Natural killer cell (primary cell): ENCODE results near the gene IL12RB2. TPM values are rescaled to one million over a fixed set of nuclear protein-coding genes. Genes with fewer than 3 reads are reported as not detected.
A peak's percentile ranks its signal among the peaks of the same experiment; 100 is the strongest.

ENCODE experiments used
- ATAC-seq, 3 donors: fragments of 150-1000 bp in 2 of 3; fragments of 200-7000 bp in 1 of 3; cut with Tn5 transposase; 1 replicate in 1 of 3; 2 replicates in 2 of 3; pipeline ENCODE4 v1.10.0; 2021; ENCODE audit warnings: mild to moderate bottlenecking in 2 of 3, moderate library complexity in 2 of 3
- DNase-seq, 2 donors: peaks; one replicate each; pipeline versions ENCODE4 v3.0.0 to v3.0.0-alpha.2; 2013 to 2021; ENCODE audit warnings: mixed read lengths in 1 of 2
- H3K27ac ChIP-seq: one replicate; pipeline ENCODE4 v1.5.1; 2013; ENCODE audit warnings: mild to moderate bottlenecking, low read length
- H3K27me3 ChIP-seq: one replicate; pipeline ENCODE4 v1.6.1; 2013; ENCODE audit warnings: low read length; ENCODE audit not compliant: control insufficient read depth, insufficient read depth
- H3K36me3 ChIP-seq: one replicate; pipeline ENCODE4 v1.6.1; 2013; ENCODE audit warnings: low read length; ENCODE audit not compliant: control insufficient read depth, insufficient read depth
- H3K4me1 ChIP-seq: one replicate; pipeline ENCODE4 v1.6.1; 2013; ENCODE audit warnings: low read length; ENCODE audit not compliant: control insufficient read depth, insufficient read depth
- H3K4me3 ChIP-seq: one replicate; pipeline ENCODE4 v1.5.1; 2013; ENCODE audit warnings: low read length
- H3K9me3 ChIP-seq: one replicate; pipeline ENCODE4 v1.6.1; 2013; ENCODE audit warnings: low read length; ENCODE audit not compliant: control insufficient read depth, insufficient read depth
- H3K27ac Mint-ChIP-seq, 2 donors: one replicate each; pipeline ENCODE4 v1.8.0; 2022; ENCODE audit warnings: mild to moderate bottlenecking in 2 of 2, mixed read lengths in 2 of 2, moderate library complexity in 1 of 2
- H3K27me3 Mint-ChIP-seq, 2 donors: one replicate each; pipeline ENCODE4 v1.8.0; 2022; ENCODE audit warnings: low read depth in 2 of 2, mixed read lengths in 2 of 2
- H3K36me3 Mint-ChIP-seq: one replicate; pipeline ENCODE4 v1.8.0; 2022; ENCODE audit warnings: mixed read lengths
- H3K4me1 Mint-ChIP-seq, 2 donors: one replicate each; pipeline ENCODE4 v1.8.0; 2022; ENCODE audit warnings: mixed read lengths in 2 of 2
- H3K4me3 Mint-ChIP-seq: one replicate; pipeline ENCODE4 v1.8.0; 2022; ENCODE audit warnings: mild to moderate bottlenecking, moderate library complexity, mixed read lengths
- H3K9me3 Mint-ChIP-seq, 2 donors: one replicate each; pipeline ENCODE4 v1.8.0; 2022; ENCODE audit warnings: mixed read lengths in 2 of 2
- WGBS: methylation state at CpG from one replicate; pipeline ENCODE4 v1.1.7; 2013; ENCODE audit warnings: missing lambda C conversion rate; ENCODE audit not compliant: insufficient coverage; 5-methylcytosine and 5-hydroxymethylcytosine counted together
- intact Hi-C: fragments of 100-400 bp; cut with micrococcal nuclease; formaldehyde crosslinking; loops from one replicate; pipeline ENCODE4 v1.14.2; 2022
- total RNA-seq, 4 donors: library from RNA; stranded (reverse); fragments of 120-200 nt in 1 of 4; gene quantifications; one replicate each; pipeline versions ENCODE4 v1.2.3 to v1.2.4, GENCODE V29; 2013 to 2022
- TF ChIP-seq, protein P1 (sequence below): fragments of 200-600 bp; IDR thresholded peaks from one replicate; pipeline ENCODE4 v1.8.0; 2022; ENCODE audit warnings: antibody characterized with exemption

IL12RB2 gene
- total RNA-seq, 3 donors from 2014 or later (not counting 1 experiment from before 2014, with no cell fraction given) = 18.2 to 51.2 (median 24.8) TPM

DNA sequence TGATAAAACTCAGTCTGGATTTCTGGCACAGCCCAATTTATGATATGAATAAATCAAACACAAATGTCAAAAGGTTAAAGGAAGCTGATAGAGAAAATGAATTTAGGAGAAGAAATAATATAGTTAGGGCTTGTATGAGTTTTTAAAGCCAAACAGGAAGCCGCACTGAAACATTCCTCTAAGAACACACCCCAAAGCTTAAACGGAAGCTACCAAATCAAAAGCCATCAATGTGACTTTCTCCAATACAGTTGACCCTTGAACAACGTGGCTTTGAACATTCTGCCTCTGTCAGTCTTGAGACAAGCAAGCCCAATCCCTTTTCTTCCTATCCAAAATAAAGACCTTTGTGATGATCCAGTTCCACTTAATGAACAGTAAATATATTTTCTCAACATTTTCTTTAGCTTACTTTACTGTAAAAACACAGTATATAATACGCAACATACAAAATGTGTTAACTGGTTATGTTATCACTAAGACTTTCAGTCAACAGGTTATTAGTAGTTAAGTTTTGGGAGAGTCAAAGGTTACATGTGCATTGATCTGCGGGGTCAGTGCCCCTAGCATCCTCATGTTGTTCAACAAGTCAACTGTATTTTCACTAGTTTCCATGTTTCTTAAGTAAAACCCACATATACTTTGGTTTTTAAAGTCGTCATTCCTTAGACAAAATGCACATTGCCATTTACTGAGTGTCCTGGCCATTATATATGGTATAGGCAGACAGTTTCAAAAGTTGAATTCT is 111.3 kb downstream of the IL12RB2 start:
- Mint-ChIP-seq H3K27me3 (no peaks in the 10 kb centered on the region), H3K36me3 (peaks cover 32% of the 10 kb centered on the region), H3K4me3 (peak overlapping the region; percentile 32), H3K4me1 (peaks cover 56 to 66% of the 10 kb centered on the region in 2 donors), H3K27ac (peak overlapping the region; percentile 41 to 84), H3K9me3 (no peaks in the 10 kb centered on the region)
- Histone ChIP-seq H3K4me3 (no peak overlapping the region), H3K9me3 (no peaks in the 10 kb centered on the region), H3K36me3 (peaks cover 96% of the 10 kb centered on the region), H3K4me1 (no peaks in the 10 kb centered on the region), H3K27me3 (no peaks in the 10 kb centered on the region), H3K27ac (no peak overlapping the region)
- TF ChIP-seq, protein P1, sequence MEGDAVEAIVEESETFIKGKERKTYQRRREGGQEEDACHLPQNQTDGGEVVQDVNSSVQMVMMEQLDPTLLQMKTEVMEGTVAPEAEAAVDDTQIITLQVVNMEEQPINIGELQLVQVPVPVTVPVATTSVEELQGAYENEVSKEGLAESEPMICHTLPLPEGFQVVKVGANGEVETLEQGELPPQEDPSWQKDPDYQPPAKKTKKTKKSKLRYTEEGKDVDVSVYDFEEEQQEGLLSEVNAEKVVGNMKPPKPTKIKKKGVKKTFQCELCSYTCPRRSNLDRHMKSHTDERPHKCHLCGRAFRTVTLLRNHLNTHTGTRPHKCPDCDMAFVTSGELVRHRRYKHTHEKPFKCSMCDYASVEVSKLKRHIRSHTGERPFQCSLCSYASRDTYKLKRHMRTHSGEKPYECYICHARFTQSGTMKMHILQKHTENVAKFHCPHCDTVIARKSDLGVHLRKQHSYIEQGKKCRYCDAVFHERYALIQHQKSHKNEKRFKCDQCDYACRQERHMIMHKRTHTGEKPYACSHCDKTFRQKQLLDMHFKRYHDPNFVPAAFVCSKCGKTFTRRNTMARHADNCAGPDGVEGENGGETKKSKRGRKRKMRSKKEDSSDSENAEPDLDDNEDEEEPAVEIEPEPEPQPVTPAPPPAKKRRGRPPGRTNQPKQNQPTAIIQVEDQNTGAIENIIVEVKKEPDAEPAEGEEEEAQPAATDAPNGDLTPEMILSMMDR = no peak
- 59% methylated on average over 4 of the region's 6 CpGs for WGBS
- intact Hi-C loops = no loop called here
- ATAC-seq (no peak), DNase-seq (no peak)

DNA sequence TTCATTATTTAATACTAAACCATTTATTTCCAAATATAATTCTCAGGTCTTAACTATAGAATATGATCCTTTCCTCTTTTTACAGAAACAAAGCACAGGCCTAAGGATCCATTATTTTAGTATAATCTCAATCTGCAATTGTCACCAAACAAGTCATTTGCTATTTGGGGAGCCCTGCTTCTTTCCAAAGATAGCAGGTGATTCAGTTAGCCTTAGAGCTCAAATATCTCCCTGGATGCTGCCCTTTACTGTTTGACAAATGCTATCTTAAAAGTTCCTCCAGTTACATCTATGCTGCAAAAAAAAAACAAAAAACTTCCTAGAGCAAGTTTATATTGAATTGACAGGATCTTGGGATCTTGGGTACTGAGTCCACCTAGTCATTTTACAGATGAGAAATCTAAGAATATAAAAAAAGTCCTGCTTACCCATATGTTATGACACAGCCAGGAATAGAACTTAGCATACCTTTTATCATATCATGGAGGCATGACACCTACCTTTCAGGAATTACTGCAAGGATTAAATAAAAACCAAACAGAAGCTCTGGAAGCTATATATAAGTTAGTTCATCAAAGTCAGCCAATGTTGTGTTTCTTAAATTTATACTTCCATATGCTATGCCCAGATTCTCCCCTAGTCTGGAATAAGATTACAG is 113.3 kb downstream of the IL12RB2 start:
- H3K27me3 ChIP-seq = no peaks in the 10 kb centered on the region
- H3K4me3 ChIP-seq = no peak overlapping the region
- Mint-ChIP-seq H3K27me3 (no peaks in the 10 kb centered on the region), H3K27ac (peak overlapping the region; percentile 41 to 84), H3K4me1 (peaks cover 56 to 66% of the 10 kb centered on the region in 2 donors), H3K36me3 (peaks cover 39% of the 10 kb centered on the region), H3K9me3 (no peaks in the 10 kb centered on the region), H3K4me3 (no peak overlapping the region)
- peaks cover 4% of the 10 kb centered on the region for H3K4me1 ChIP-seq
- no peak overlapping the region for H3K27ac ChIP-seq
- TF ChIP-seq, protein P1 = no peak
- intact Hi-C loops = no loop called here
- DNase-seq (no peak), ATAC-seq (no peak)
- peaks cover 96% of the 10 kb centered on the region for H3K36me3 ChIP-seq
- H3K9me3 ChIP-seq = no peaks in the 10 kb centered on the region

- peaks cover 40% of the 10 kb centered on the region for H3K36me3 ChIP-seq
- no peaks in the 10 kb centered on the region for H3K27me3 ChIP-seq
- Mint-ChIP-seq H3K4me3 (peak overlapping the region; percentile 100), H3K36me3 (peaks cover 22% of the 10 kb centered on the region), H3K27me3 (no peaks in the 10 kb centered on the region), H3K4me1 (peaks cover 74% of the 10 kb centered on the region in 2 donors), H3K9me3 (no peaks in the 10 kb centered on the region), H3K27ac (peak overlapping the region; percentile 99 to 100)
- no peaks in the 10 kb centered on the region for H3K9me3 ChIP-seq
- intact Hi-C loops = no loop called here
- TF ChIP-seq, protein P1 = no peak
- peaks cover 5% of the 10 kb centered on the region for H3K4me1 ChIP-seq
- no peak for DNase-seq
- H3K4me3 ChIP-seq = peak overlapping the region; percentile 80
- ATAC-seq = no peak
- WGBS = 8% methylated on average over 2 of the region's 2 CpGs
- H3K27ac ChIP-seq = no peak overlapping the region
These were observed 119.8 kb downstream of the IL12RB2 start for GRCh38 chr1:67427465-67427864.
